Measurements from ENCODE around the gene OR5AP2. TPM values are rescaled to one million over a fixed set of nuclear protein-coding genes. Genes with fewer than 3 reads are reported as not detected.
A peak's percentile ranks its signal among the peaks of the same experiment; 100 is the strongest.
"Not testable (repeated sequence)": the region's sequence is repeated elsewhere in the genome, so short reads cannot be mapped to it uniquely, and the experiment has no call there.

Gene OR5AP2
- total RNA-seq, 1 experiment from 2014 or later: not detected

GRCh38 chr11:56624661-56625110 is 17.6 kb downstream of the OR5AP2 start:
- no peak for TF ChIP-seq EZH2 (IDR thresholded peaks at IDR 0.05; ENCODE audit: borderline replicate concordance, low read depth, low read length, poor library complexity, severe bottlenecking)
- peak; percentile 68 for TF ChIP-seq CTCF (conservative IDR thresholded peaks at IDR 0.05; ENCODE audit: low read depth, low read length)
- Histone ChIP-seq H3K27me3 (replicated peaks; ENCODE audit: insufficient read depth, low read depth, low read length, poor library complexity) (no peaks in the 10 kb centered on the region), H3K36me3 (ENCODE audit: insufficient read depth, low read length, poor library complexity, severe bottlenecking) (no peaks in the 10 kb centered on the region), H3K4me3 (ENCODE audit: low read depth, low read length, poor library complexity, severe bottlenecking) (no peak overlapping the region), H3K27ac (ENCODE audit: low read depth, low read length, poor library complexity, severe bottlenecking) (no peak overlapping the region), H3K9me3 (ENCODE audit: low read depth, low read length, poor library complexity, severe bottlenecking) (no peaks in the 10 kb centered on the region), H3K4me1 (ENCODE audit: insufficient read depth, low read length, poor library complexity, severe bottlenecking) (no peaks in the 10 kb centered on the region)
- no TSS peak for BruUV-seq (replicated peaks)
- peak; percentile 84 for DNase-seq (ENCODE audit: low spot score)
- CTCF ChIA-PET: no interaction called here
- POLR2A ChIA-PET (ENCODE audit: low non-redundant PET): no interaction called here
- intact Hi-C loops (cut with micrococcal nuclease; ENCODE audit: unreplicated experiment): loop anchor here (1.0 kb wide), 1 partner anchor 159 kb away; no protein-coding TSS in a partner anchor

DNA sequence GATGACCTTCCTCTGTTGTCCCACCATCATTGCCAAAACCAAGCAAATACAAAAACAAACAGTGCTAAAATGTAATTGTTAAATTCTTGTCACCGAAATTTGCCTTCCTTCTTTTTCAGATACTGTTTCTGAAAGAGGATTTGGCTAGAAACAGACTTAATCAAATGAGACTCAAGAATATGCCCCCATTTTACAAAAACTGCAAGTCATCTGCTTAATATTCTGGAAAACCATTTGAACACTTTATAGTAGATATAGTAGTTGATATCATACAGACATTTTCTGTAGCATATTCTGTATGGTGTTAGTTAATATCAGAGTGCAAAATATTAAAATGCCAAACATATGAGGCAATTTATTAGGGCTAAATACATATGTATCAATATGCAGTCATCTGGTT is 31.1 kb downstream of the OR5AP2 start:
- Histone ChIP-seq H3K27me3 (replicated peaks; ENCODE audit: insufficient read depth, low read depth, low read length, poor library complexity) (no peaks in the 10 kb centered on the region), H3K4me3 (ENCODE audit: low read depth, low read length, poor library complexity, severe bottlenecking) (no peak overlapping the region), H3K4me1 (ENCODE audit: insufficient read depth, low read length, poor library complexity, severe bottlenecking) (no peaks in the 10 kb centered on the region), H3K36me3 (ENCODE audit: insufficient read depth, low read length, poor library complexity, severe bottlenecking) (no peaks in the 10 kb centered on the region), H3K9me3 (ENCODE audit: low read depth, low read length, poor library complexity, severe bottlenecking) (no peaks in the 10 kb centered on the region), H3K27ac (ENCODE audit: low read depth, low read length, poor library complexity, severe bottlenecking) (no peak overlapping the region)
- POLR2A ChIA-PET (ENCODE audit: low non-redundant PET): no interaction called here
- no peak for DNase-seq (ENCODE audit: low spot score)
- no TSS peak for BruUV-seq (replicated peaks)
- intact Hi-C loops (cut with micrococcal nuclease; ENCODE audit: unreplicated experiment): no loop called here
- CTCF ChIA-PET: no interaction called here
- TF ChIP-seq CTCF (conservative IDR thresholded peaks at IDR 0.05; ENCODE audit: low read depth, low read length): no peak
- TF ChIP-seq EZH2 (IDR thresholded peaks at IDR 0.05; ENCODE audit: borderline replicate concordance, low read depth, low read length, poor library complexity, severe bottlenecking): no peak

GRCh38 chr11:56592088-56592717 is 50.0 kb downstream of the OR5AP2 start:
- intact Hi-C loops (cut with micrococcal nuclease; ENCODE audit: unreplicated experiment); H3K36me3 ChIP-seq (ENCODE audit: insufficient read depth, low read length, poor library complexity, severe bottlenecking); H3K27ac ChIP-seq (ENCODE audit: low read depth, low read length, poor library complexity, severe bottlenecking); DNase-seq (ENCODE audit: low spot score); H3K27me3 ChIP-seq (replicated peaks; ENCODE audit: insufficient read depth, low read depth, low read length, poor library complexity); H3K4me3 ChIP-seq (ENCODE audit: low read depth, low read length, poor library complexity, severe bottlenecking); BruUV-seq (replicated peaks); H3K4me1 ChIP-seq (ENCODE audit: insufficient read depth, low read length, poor library complexity, severe bottlenecking); CTCF ChIA-PET; H3K9me3 ChIP-seq (ENCODE audit: low read depth, low read length, poor library complexity, severe bottlenecking); POLR2A ChIA-PET (ENCODE audit: low non-redundant PET): not testable (repeated sequence)

Other genes starting within 250 kb of the OR5AP2 start
- not detected in 2 replicates for gene OR5AL1, start 229.7 kb downstream of the OR5AP2 start, total RNA-seq (2021)
- gene OR5M3, start 169.1 kb downstream of the OR5AP2 start, total RNA-seq (2021): not detected in 2 replicates
- not detected in 2 replicates for gene OR5M8, start 151.1 kb downstream of the OR5AP2 start, total RNA-seq (2021)
- gene OR5M11, start 99.2 kb downstream of the OR5AP2 start, total RNA-seq (2021): not detected in 2 replicates
- not detected in 2 replicates for gene OR5M10, start 64.7 kb downstream of the OR5AP2 start, total RNA-seq (2021)
- gene OR5M1, start 27.6 kb downstream of the OR5AP2 start, total RNA-seq (2021): not detected in 2 replicates
- not detected in 2 replicates for gene OR5AR1, start 21.2 kb upstream of the OR5AP2 start, total RNA-seq (2021)
- gene OR9G1, start 56.7 kb upstream of the OR5AP2 start, total RNA-seq (2021): not detected in 2 replicates
- not detected in 2 replicates for gene OR9G4, start 106.3 kb upstream of the OR5AP2 start, total RNA-seq (2021)

All from A673 (cell line).